AG04450 (cell line): ENCODE data around the gene RILPL2. TPM values are rescaled to one million over a fixed set of nuclear protein-coding genes. Genes with fewer than 3 reads are reported as not detected.
"Not testable (repeated sequence)": the region's sequence is repeated elsewhere in the genome, so short reads cannot be mapped to it uniquely, and the experiment has no call there.

Experiments
- CTCF ChIA-PET: fragments of 300-600, 350-600 bp; formaldehyde crosslinking; extraction: SDS; loops from one replicate; lab custom pipeline; 2022; ENCODE audit warnings: antibody characterized with exemption, inconsistent platforms; lab: Charles Lee
- POLR2A ChIA-PET: fragments of 350-600 bp; formaldehyde crosslinking; extraction: SDS; loops from one replicate; lab custom pipeline; 2021; ENCODE audit warnings: antibody characterized with exemption, inconsistent platforms; lab: Yijun Ruan, JAX
- DNase-seq: peaks from one replicate; pipeline ENCODE4 v3.0.0-alpha.2; 2011; ENCODE audit warnings: low read depth, low spot score
- H3K27ac ChIP-seq: one replicate; pipeline ENCODE4 v1.5.1; 2012; ENCODE audit warnings: low read depth, low read length, control low read depth
- H3K27me3 ChIP-seq: one replicate; pipeline ENCODE4 v1.6.0; 2012; ENCODE audit warnings: low read length; ENCODE audit not compliant: control insufficient read depth, insufficient read depth
- H3K4me3 ChIP-seq: 2 replicates; pipeline ENCODE4 v1.5.1; 2011; ENCODE audit warnings: mild to moderate bottlenecking, low read depth, low read length, control low read depth
- H3K9me3 ChIP-seq: 2 replicates; pipeline ENCODE4 v1.5.1; 2012; ENCODE audit warnings: low read length; ENCODE audit not compliant: control insufficient read depth, insufficient read depth
- CTCF ChIP-seq: IDR thresholded peaks from 2 replicates; pipeline ENCODE4 v1.5.1; 2011; ENCODE audit warnings: low read depth, low read length, control low read depth, inconsistent platforms
- polyA plus RNA-seq: library from polyadenylated mRNA; depleted of rRNA; stranded (reverse); fragments of >200 nt; gene quantifications from 2 replicates; pipeline ENCODE4 v1.2.3, GENCODE V29; 2011

Gene RILPL2
- polyA plus RNA-seq, 1 experiment, result 2.9 TPM

- Histone ChIP-seq H3K27me3 (no peaks in the 10 kb centered on the region), H3K27ac (no peak overlapping the region), H3K9me3 (no peaks in the 10 kb centered on the region; the same call in 1 of the 2 replicates), H3K4me3 (no peak overlapping the region)
- POLR2A ChIA-PET, result no interaction called here
- DNase-seq, result no peak
- no peak for TF ChIP-seq CTCF
- CTCF ChIA-PET, result no interaction called here
Measured at GRCh38 chr12:123442774-123443173, 6.3 kb upstream of the RILPL2 start.

- ChIA-PET POLR2A (interaction anchor here (0.6 kb wide), 1 partner anchor 14 kb away, joined by 8 read pairs; no protein-coding TSS in a partner anchor), CTCF (no interaction called here)
- no peaks in the 10 kb centered on the region for H3K27me3 ChIP-seq
Measured at GRCh38 chr12:123441523-123442164, 5.2 kb upstream of the RILPL2 start.

GRCh38 chr12:123435636-123436016 is 858 bp downstream of the RILPL2 start:
- no peaks in the 10 kb centered on the region for H3K27me3 ChIP-seq
- H3K4me3 ChIP-seq, result peak overlapping the region; percentile 90
- no peak overlapping the region for H3K27ac ChIP-seq
- ChIA-PET CTCF (no interaction called here), POLR2A (no interaction called here)
- no peak for TF ChIP-seq CTCF
- no peaks in the 10 kb centered on the region; the same call in 1 of the 2 replicates for H3K9me3 ChIP-seq
- DNase-seq, result no peak

More at GRCh38 chr12:123441523-123442164, 5.2 kb upstream of the RILPL2 start:
- TF ChIP-seq CTCF, result no peak
- Histone ChIP-seq H3K27ac (no peak overlapping the region), H3K4me3 (no peak overlapping the region), H3K9me3 (no peaks in the 10 kb centered on the region; the same call in 1 of the 2 replicates)
- no peak for DNase-seq

- POLR2A ChIA-PET, result interaction anchor here (0.9 kb wide), 1 partner anchor 151 kb away, joined by 3 read pairs; the partner anchor contains the start of gene TMED2
Measured at GRCh38 chr12:123433615-123434014, 2.9 kb downstream of the RILPL2 start.

GRCh38 chr12:123431951-123432817 is 4.3 kb downstream of the RILPL2 start:
- H3K27me3 ChIP-seq, DNase-seq: not testable (repeated sequence)
- POLR2A ChIA-PET, result interaction anchor here (0.6 to 0.7 kb wide), 2 partner anchors 13 to 104 kb away, joined by 6 to 7 read pairs; no protein-coding TSS in a partner anchor

More at GRCh38 chr12:123433615-123434014, 2.9 kb downstream of the RILPL2 start:
- Histone ChIP-seq H3K27me3 (no peaks in the 10 kb centered on the region), H3K4me3 (no peak overlapping the region), H3K9me3 (no peaks in the 10 kb centered on the region; the same call in 1 of the 2 replicates), H3K27ac (no peak overlapping the region)
- TF ChIP-seq CTCF, result no peak
- CTCF ChIA-PET, result no interaction called here
- no peak for DNase-seq

GRCh38 chr12:123429101-123429500 is 7.4 kb downstream of the RILPL2 start:
- H3K4me3 ChIP-seq, H3K27me3 ChIP-seq, CTCF ChIA-PET, POLR2A ChIA-PET, H3K27ac ChIP-seq, DNase-seq, H3K9me3 ChIP-seq: not testable (repeated sequence)

More at GRCh38 chr12:123431951-123432817, 4.3 kb downstream of the RILPL2 start:
- H3K4me3 ChIP-seq, H3K27ac ChIP-seq, CTCF ChIA-PET, H3K9me3 ChIP-seq: not testable (repeated sequence)
